Loucy (cell line): Measurements from ENCODE around the gene MSMP.

ENCODE experiments used
- EZH2phosphoT487 ChIP-seq: fragments of 200-600 bp; IDR thresholded peaks from 2 replicates; pipeline ENCODE4 v1.6.1; 2018; ENCODE audit warnings: antibody characterized with exemption, mild to moderate bottlenecking, moderate library complexity, borderline replicate concordance
- TF ChIP-seq, protein P1 (sequence below): fragments of 200-600 bp; sonication (generic); conservative IDR thresholded peaks from 2 replicates; pipeline ENCODE4 v1.5.1; 2014; ENCODE audit warnings: mild to moderate bottlenecking, antibody characterized with exemption, low read length

DNA sequence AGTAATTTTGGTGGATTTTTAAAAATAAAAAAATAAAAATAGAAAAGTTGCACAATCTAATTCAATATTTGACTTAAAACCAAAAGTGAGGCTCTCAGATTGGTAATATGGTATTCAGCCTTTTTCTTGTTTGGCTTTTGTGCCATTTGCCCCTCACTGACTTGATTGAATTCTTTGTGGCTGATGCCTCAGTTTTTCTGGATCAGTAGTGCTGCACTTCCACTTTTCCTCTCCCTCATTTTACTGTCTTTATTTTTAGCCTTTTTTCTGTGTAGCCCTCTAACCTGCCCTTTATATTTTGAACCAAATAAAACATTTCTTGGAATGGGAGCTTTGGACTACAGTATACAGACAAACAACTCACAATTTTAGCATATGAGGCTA, 3.8 kb upstream of the MSMP start:
- TF ChIP-seq, protein P1, sequence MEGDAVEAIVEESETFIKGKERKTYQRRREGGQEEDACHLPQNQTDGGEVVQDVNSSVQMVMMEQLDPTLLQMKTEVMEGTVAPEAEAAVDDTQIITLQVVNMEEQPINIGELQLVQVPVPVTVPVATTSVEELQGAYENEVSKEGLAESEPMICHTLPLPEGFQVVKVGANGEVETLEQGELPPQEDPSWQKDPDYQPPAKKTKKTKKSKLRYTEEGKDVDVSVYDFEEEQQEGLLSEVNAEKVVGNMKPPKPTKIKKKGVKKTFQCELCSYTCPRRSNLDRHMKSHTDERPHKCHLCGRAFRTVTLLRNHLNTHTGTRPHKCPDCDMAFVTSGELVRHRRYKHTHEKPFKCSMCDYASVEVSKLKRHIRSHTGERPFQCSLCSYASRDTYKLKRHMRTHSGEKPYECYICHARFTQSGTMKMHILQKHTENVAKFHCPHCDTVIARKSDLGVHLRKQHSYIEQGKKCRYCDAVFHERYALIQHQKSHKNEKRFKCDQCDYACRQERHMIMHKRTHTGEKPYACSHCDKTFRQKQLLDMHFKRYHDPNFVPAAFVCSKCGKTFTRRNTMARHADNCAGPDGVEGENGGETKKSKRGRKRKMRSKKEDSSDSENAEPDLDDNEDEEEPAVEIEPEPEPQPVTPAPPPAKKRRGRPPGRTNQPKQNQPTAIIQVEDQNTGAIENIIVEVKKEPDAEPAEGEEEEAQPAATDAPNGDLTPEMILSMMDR: no peak
- no peak for TF ChIP-seq EZH2phosphoT487
